GM21526 (cell line): ENCODE results near the gene FGF12.
A peak's percentile ranks its signal among the peaks of the same experiment; 100 is the strongest.

Experiments
- ATAC-seq: cut with Tn5 transposase; IDR thresholded peaks from one replicate; pipeline ENCODE4 v1.9.1; 2021; ENCODE audit warnings: moderate library complexity; ENCODE audit not compliant: unreplicated experiment, low FRiP score

The FGF12 gene

GRCh38 chr3:192224634-192225155 lies 502.6 kb downstream of the FGF12 start:
- ATAC-seq = no peak

DNA sequence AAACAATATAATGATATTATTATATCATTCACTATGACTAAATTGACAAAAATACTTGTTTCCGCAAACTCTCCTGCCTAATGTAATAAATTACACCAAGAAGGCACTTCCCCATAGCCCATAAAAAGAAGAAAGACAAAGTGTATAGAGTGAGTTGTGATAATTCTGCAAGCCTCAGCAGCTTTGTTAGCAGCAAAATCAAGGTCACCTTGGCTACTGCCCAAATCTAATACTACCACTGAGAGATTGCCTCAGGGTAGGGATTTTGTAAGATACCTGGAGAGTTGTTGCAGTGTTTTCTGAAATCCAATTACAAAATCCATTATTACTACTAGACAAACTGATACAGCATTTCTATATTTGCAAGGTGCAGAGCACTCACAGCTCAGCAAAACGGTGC lies 503.5 kb downstream of the FGF12 start:
- no peak for ATAC-seq

GRCh38 chr3:192220915-192221314 lies 506.4 kb downstream of the FGF12 start:
- no peak for ATAC-seq

DNA sequence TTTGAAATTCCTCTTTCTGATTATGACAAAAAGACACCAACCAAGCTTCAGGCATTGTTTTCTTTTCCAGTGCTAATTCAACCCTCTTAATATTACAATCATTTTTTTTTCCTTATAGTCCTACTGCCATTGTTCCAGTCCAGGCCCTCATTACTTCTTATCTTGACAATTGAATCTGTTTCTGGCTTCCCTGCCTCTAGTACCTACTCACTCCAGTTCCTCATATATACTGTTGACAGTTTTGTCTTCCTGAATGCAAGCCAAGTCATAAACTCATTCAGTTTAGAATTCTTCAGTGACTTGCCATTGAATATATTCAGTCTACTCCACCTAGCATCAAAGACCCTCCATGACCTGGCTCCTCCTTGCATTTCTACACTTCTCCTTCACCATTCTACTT lies 507.4 kb downstream of the FGF12 start:
- ATAC-seq = no peak

DNA sequence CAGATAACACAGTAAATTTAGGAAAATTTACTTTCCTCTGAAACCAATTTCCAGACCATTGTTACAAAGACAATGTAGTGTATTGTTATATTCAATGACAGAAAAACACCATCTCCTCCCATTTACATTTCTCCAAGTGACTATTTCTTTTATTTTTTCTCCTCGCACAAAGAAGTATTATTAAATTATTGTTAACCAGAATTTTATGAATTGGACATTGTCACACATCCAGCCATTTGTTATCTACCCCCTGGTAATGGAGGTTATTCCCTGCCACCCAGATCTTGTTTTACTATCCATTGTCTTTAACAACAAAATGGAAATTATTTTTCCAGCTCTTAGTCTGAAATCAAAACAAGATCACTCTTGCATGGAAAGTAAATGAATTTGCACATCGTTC lies 511.3 kb downstream of the FGF12 start:
- no peak for ATAC-seq

DNA sequence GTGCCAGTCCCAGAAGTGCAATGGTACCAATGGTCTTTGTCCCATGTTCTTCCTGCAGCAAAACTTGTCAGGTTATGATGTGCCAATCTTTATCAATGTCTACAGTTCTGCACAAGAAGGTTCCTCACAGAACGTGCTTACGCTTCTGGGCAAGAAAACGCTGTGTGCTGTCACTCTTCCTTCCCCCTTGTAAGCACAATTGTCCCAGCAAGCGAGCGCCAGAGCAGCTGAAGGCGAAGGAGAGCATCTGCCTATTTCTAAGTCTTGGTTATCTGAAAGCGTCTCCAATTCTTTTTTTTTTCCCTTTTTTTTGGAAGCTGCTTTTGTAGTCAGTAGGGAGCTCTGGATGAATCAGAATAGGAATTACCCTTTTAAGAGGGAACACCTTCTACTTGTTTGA lies 514.4 kb downstream of the FGF12 start:
- ATAC-seq = no peak

DNA sequence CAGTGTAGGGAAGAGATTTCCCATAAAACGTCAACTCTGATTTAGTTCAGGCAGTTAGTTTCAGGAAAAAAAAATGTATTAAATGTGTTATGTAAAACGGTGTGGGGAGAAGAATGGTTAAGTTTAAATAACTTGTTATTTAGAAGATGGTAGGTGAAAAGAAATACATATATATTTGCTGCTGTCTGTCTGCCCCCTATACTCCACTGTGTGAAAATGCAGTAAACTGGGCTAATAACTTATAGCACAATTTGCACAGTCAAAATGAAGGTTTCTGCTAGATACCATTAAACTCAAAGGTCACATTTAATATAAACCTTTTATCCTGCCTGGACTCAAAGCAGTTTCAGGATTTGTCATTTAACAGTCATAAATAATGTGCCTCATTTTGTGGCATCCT lies 515.0 kb downstream of the FGF12 start:
- ATAC-seq = no peak

DNA sequence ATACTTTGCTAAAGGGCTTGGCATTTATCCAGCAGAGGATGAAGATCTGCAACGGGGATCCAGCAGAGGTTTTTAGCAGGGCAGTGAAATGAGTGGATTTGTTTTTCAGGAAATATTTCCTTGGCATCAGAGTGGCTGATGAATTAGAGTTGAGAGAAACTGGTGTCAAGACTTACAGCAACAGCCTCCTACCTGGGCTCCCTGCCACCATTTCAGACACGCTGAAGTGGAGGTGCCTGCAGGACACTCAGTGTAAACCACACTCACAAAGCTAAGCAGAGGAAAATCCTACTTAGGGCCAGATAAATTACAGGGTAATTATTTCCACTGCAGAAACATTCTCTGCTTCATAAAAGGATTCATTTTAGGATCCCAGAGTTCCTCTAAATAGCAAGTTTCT lies 519.7 kb downstream of the FGF12 start:
- ATAC-seq = no peak

GRCh38 chr3:192207239-192207638 lies 520.1 kb downstream of the FGF12 start:
- no peak for ATAC-seq

GRCh38 chr3:192194085-192194484 lies 533.3 kb downstream of the FGF12 start:
- no peak for ATAC-seq

DNA sequence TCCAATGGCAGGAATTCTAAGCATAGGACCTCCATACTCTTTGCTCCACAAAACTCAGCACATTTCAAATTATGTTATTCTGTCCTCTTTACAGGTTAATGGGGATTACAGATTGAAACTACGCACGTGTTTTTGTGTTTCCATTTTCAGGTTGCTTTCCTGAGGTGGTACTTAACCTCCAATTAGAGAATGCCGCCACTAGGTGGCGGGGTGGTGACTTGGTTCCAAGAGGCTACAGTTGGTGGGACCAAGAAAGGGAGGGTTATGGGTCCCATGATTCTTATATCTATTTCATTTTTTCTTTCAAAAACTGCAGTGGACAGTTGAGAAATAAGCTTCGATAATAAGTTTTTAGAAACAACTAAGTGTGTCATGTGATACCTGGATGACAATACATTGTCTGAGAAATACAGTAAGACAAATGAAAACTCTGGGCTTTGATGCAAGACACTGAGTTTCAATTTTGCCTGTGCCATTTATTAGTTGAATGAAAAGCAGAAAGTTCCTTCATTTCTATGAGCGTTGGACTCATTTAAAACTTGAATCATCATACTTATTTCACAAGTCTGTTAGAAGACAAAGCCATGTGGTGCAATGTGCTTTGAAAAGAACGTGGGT lies 539.0 kb downstream of the FGF12 start:
- ATAC-seq = peak; percentile 95

GRCh38 chr3:192187485-192188051 lies 539.8 kb downstream of the FGF12 start:
- ATAC-seq = no peak

DNA sequence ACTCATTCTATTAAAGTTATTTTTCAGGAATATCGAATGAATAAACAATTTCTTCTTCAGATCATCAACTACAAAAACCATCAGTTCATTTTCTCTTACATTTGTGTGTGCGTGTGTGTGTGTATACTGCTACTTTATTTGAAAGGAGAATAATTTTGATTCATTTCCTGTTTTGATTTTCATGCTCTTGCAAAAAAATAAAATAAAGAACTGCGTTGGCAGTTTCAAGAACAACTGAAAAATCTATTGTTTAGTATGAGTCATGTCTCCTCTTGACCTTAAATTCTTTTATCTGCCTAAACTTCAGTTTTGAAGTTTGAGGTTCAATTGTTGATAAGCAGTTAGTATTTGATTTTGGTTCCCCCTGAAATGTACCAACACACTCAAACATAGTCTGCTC lies 540.8 kb downstream of the FGF12 start:
- no peak for ATAC-seq

DNA sequence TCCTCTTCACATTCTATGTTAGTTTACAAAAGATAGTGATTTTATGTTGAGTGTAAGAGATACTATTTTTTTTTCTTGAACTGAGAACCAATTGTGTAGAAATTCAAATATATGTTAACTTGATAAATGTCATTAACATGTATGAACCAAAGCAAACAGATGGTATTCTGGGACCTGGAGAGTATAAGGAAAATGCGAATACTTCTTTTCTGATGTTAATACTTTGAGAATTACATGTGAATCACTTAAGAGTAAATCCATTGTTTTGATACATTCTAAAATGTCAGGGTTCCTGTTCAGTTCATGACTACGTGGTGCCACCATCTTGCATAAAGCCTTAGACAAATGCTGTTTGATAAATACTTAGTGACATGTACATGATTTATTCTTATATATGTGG lies 541.3 kb downstream of the FGF12 start:
- no peak for ATAC-seq

DNA sequence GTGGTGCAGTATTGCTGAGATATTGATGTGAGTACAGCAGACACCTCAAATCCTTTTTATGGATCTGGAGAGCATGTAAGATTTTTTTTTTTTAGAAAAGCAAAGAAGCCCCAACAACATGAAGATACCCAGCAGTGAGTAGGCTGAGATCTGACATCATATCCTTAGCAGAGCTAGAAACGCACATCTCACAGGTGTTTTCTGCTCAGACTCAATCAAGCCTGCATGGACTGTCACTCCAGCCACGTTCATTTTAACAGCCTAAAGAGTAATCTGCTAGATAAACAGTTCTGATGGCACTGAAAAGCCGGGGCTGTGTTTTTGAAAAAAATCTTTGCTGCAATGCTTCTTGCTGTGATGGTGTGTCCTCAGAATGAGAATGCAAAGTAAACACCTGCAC lies 544.2 kb downstream of the FGF12 start:
- ATAC-seq = no peak

DNA sequence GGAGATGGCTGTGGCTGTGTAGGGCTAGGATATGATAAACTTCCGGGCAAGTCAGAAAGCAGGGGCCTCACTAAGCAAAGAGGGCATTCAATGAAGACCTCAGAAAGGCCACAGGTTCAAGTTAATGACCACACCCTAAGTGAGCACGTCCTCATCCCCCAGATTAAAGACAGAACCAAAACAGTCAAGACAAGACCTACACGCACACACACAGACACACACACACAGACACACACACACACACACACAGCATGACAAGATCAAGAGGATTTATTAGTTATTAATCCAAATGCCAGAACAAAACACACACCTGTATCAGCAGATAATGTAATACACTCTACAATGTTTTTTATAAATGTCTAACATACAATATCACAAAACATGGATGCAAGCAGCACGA lies 546.2 kb downstream of the FGF12 start:
- ATAC-seq = no peak

DNA sequence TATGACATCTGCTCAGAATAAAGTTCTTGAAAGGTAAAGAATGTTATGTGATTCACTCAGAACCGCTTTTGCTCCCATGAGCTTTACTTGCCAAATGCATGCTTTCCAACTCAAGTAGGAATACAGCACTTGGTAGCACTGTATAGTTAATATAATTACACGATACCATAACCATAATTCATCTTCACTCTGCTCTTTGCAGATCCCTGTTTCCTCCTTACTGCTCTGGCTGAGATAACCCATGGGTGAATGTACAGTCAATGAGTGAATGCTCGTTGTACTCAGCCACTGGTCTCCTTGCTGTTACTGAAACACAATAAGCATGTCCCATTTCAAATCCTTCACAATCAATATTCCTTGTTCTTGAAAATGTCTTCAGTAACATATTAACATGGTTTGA lies 550.0 kb downstream of the FGF12 start:
- ATAC-seq = no peak

GRCh38 chr3:192174283-192174682 lies 553.1 kb downstream of the FGF12 start:
- no peak for ATAC-seq

DNA sequence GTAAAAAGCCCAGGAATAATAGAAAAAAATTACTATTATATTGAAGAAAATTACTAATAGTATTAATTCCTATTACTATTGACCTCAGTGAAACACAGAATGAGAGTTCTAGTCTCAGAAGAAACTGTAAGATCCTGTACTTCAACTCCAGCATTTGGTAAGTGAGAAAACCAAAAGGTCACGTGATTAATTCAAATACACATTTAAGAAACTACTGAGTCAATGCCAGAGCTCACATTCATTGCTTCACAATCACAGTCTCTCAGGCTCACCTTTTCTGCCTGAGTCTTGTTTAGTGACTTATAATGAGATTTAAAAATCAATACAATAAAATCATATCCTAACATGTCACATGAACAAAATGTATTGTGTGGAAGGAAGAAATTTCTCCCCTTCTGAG lies 556.1 kb downstream of the FGF12 start:
- no peak for ATAC-seq

- ATAC-seq = no peak
Measured at GRCh38 chr3:192170659-192171058, 556.7 kb downstream of the FGF12 start.

DNA sequence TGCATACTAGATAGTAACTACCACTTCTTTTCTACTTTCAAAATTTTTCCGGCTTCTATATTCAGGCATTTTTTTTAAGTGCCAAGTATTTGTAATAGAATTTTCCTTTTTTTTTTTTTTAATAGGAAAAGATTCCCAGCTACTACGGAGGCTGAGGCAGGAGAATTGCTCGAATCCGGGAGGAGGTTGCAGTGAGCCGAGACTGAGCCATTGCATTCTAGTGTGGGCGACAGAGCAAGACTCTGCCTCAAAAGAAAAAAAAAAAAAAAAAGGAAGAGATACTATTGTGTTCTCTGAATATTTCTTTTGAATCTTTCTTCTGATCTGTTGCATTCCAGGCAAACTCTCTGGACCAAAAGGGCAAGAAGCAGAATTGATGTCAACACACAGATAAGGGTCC lies 557.3 kb downstream of the FGF12 start:
- ATAC-seq = no peak

GRCh38 chr3:192169332-192169915 lies 557.9 kb downstream of the FGF12 start:
- no peak for ATAC-seq
